ENCODE results near the gene AUTS2. TPM values are rescaled to one million over a fixed set of nuclear protein-coding genes. Genes with fewer than 3 reads are reported as not detected.

The AUTS2 gene
- total and polyA plus RNA-seq, 10 of the 15 experiments (the other 5 are each of a cell fraction or from before 2014, with no cell fraction given) = 6.4 to 55.6 (median 21.6) TPM

GRCh38 chr7:69699931-69700330, 101.7 kb downstream of the AUTS2 start (continued):
- no peak for TF ChIP-seq HSF1 (IDR thresholded peaks at IDR 0.05; ENCODE audit: low read depth, low read length)
- TF ChIP-seq USF1 (IDR thresholded peaks at IDR 0.05; ENCODE audit: borderline replicate concordance, extremely low read length, insufficient read depth, low read depth, low read length) = no peak
- TF ChIP-seq SMARCA5 (IDR thresholded peaks at IDR 0.05) = no peak
- no peak for TF ChIP-seq ZNF592 (IDR thresholded peaks at IDR 0.05)
- peak; percentile 48 to 66 for TF ChIP-seq IKZF2 (IDR thresholded peaks at IDR 0.05)
- no peak for TF ChIP-seq STAT1 (conservative IDR thresholded peaks at IDR 0.05)
- TF ChIP-seq MXI1 (IDR thresholded peaks at IDR 0.05; ENCODE audit: low read depth, low read length) = no peak
- TF ChIP-seq EP300 (IDR thresholded peaks at IDR 0.05; ENCODE audit: borderline replicate concordance in 1 of 2, control insufficient read depth in 1 of 2, low read depth in 2 of 2, low read length in 2 of 2) = peak; percentile 29 to 34; a peak in 1 of 4 replicates
- TF ChIP-seq PRDM15 (CRISPR knock-in tag; IDR thresholded peaks at IDR 0.05) = no peak
- no peak for TF ChIP-seq IRF3 (IDR thresholded peaks at IDR 0.05)
- no peak for TF ChIP-seq ATF7 (IDR thresholded peaks at IDR 0.05; ENCODE audit: low read depth)
- no peak for TF ChIP-seq SUPT20H (IDR thresholded peaks at IDR 0.05; ENCODE audit: borderline replicate concordance, control insufficient read depth, low read depth, low read length)
- peak; percentile 64; the same call in 1 of the 2 replicates for TF ChIP-seq IRF4 (IDR thresholded peaks at IDR 0.05; ENCODE audit: low read depth, low read length)
- TF ChIP-seq HCFC1 (IDR thresholded peaks at IDR 0.05; ENCODE audit: low read length) = no peak
- no peak for TF ChIP-seq LARP7 (IDR thresholded peaks at IDR 0.05)
- TF ChIP-seq RAD51 (IDR thresholded peaks at IDR 0.05) = no peak
- TF ChIP-seq NFIC (IDR thresholded peaks at IDR 0.05; ENCODE audit: low read depth, low read length) = 0 out of 2 replicates have a peak, but pooled peaks have one; percentile 19
- peak; percentile 88 for TF ChIP-seq JUNB (IDR thresholded peaks at IDR 0.05)
- TF ChIP-seq MTA2 (IDR thresholded peaks at IDR 0.05; ENCODE audit: low read depth) = peak; percentile 56; the same call in 1 of the 2 replicates

Data from GM12878 (cell line).